Measurements from ENCODE around the gene DUOX2.
"Not testable (repeated sequence)": the region's sequence is repeated elsewhere in the genome, so short reads cannot be mapped to it uniquely, and the experiment has no call there.

Gene DUOX2

GRCh38 chr15:45136378-45136764 lies 22.4 kb upstream of the DUOX2 start:
- Histone ChIP-seq H3K4me1 (ENCODE audit: control insufficient read depth, insufficient read depth, low read length) (no peaks in the 10 kb centered on the region), H3K4me3 (ENCODE audit: low read depth, low read length) (peak overlapping the region; percentile 39), H3K36me3 (ENCODE audit: control insufficient read depth, insufficient read depth, low read length) (no peaks in the 10 kb centered on the region), H3K9me3 (ENCODE audit: control insufficient read depth, insufficient read depth, low read length) (no peaks in the 10 kb centered on the region), H3K9ac (ENCODE audit: low read depth, low read length) (no peak overlapping the region), H3K27me3 (ENCODE audit: control insufficient read depth, insufficient read depth, low read length) (peaks cover 52% of the 10 kb centered on the region)

DNA sequence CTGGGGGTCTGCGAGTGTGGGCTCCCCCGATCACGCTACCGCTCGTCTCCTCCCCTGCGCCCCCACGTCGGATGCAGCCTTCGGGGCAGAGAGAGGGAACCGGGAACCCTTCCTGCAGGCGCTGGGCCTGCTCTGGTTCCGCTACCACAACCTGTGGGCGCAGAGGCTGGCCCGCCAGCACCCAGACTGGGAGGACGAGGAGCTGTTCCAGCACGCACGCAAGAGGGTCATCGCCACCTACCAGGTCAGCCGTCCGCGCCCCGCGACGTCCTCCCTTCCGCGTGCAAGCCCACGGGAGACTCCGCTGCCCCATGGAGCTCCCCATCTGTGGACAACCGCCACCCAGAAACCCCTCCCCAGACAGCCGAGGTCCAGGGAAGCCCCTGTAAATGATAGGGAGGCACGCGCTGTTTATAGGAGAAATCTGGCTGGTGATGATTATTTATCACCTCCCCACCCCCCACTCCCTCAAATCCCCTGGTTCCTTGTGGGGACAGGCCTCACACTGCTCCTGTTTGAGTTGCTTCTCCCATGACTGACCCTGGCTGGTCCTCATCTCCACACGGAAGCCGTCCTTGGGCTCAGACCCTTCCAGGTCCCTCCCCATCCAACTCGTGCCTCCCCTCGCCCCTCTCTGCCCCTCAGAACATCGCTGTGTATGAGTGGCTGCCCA lies 21.9 kb upstream of the DUOX2 start:
- H3K27me3 ChIP-seq (ENCODE audit: control insufficient read depth, insufficient read depth, low read length), result peaks cover 57% of the 10 kb centered on the region
- peak overlapping the region; percentile 39 for H3K4me3 ChIP-seq (ENCODE audit: low read depth, low read length)
- H3K36me3 ChIP-seq (ENCODE audit: control insufficient read depth, insufficient read depth, low read length); H3K4me1 ChIP-seq (ENCODE audit: control insufficient read depth, insufficient read depth, low read length); H3K9ac ChIP-seq (ENCODE audit: low read depth, low read length); H3K9me3 ChIP-seq (ENCODE audit: control insufficient read depth, insufficient read depth, low read length): not testable (repeated sequence)

- Histone ChIP-seq H3K4me1 (ENCODE audit: control insufficient read depth, insufficient read depth, low read length) (no peaks in the 10 kb centered on the region), H3K9ac (ENCODE audit: low read depth, low read length) (no peak overlapping the region), H3K9me3 (ENCODE audit: control insufficient read depth, insufficient read depth, low read length) (no peaks in the 10 kb centered on the region), H3K4me3 (ENCODE audit: low read depth, low read length) (peak overlapping the region; percentile 52), H3K27me3 (ENCODE audit: control insufficient read depth, insufficient read depth, low read length) (peaks cover 66% of the 10 kb centered on the region), H3K36me3 (ENCODE audit: control insufficient read depth, insufficient read depth, low read length) (no peaks in the 10 kb centered on the region)
Observed at GRCh38 chr15:45134682-45135604, 21.0 kb upstream of the DUOX2 start.

- no peak overlapping the region for H3K9ac ChIP-seq (ENCODE audit: low read depth, low read length)
- peaks cover 74% of the 10 kb centered on the region for H3K27me3 ChIP-seq (ENCODE audit: control insufficient read depth, insufficient read depth, low read length)
- H3K9me3 ChIP-seq (ENCODE audit: control insufficient read depth, insufficient read depth, low read length), result no peaks in the 10 kb centered on the region
- H3K4me1 ChIP-seq (ENCODE audit: control insufficient read depth, insufficient read depth, low read length), result no peaks in the 10 kb centered on the region
- no peak overlapping the region for H3K4me3 ChIP-seq (ENCODE audit: low read depth, low read length)
- no peaks in the 10 kb centered on the region for H3K36me3 ChIP-seq (ENCODE audit: control insufficient read depth, insufficient read depth, low read length)
Observed at GRCh38 chr15:45134046-45134445, 20.1 kb upstream of the DUOX2 start.

DNA sequence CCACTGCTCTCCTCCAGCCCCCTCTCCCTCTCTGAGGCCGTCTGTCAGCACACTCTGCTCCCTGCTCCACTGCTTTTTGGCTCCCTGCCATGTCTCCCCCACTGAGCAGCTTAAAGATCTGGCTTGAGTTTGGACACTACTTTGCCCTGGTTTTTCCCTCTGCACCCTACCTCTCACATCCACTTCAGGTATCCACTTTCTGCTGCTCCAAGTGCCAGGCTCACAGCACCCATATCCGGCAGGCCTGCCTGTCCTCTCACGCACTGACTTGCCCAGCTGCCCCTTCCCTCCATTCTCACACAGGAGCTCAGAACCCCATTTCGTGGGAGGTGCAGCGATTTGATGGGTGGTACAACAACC lies 19.6 kb upstream of the DUOX2 start:
- Histone ChIP-seq H3K36me3 (ENCODE audit: control insufficient read depth, insufficient read depth, low read length) (no peaks in the 10 kb centered on the region), H3K4me3 (ENCODE audit: low read depth, low read length) (no peak overlapping the region), H3K9me3 (ENCODE audit: control insufficient read depth, insufficient read depth, low read length) (no peaks in the 10 kb centered on the region), H3K9ac (ENCODE audit: low read depth, low read length) (no peak overlapping the region), H3K4me1 (ENCODE audit: control insufficient read depth, insufficient read depth, low read length) (no peaks in the 10 kb centered on the region), H3K27me3 (ENCODE audit: control insufficient read depth, insufficient read depth, low read length) (peaks cover 79% of the 10 kb centered on the region)

DNA sequence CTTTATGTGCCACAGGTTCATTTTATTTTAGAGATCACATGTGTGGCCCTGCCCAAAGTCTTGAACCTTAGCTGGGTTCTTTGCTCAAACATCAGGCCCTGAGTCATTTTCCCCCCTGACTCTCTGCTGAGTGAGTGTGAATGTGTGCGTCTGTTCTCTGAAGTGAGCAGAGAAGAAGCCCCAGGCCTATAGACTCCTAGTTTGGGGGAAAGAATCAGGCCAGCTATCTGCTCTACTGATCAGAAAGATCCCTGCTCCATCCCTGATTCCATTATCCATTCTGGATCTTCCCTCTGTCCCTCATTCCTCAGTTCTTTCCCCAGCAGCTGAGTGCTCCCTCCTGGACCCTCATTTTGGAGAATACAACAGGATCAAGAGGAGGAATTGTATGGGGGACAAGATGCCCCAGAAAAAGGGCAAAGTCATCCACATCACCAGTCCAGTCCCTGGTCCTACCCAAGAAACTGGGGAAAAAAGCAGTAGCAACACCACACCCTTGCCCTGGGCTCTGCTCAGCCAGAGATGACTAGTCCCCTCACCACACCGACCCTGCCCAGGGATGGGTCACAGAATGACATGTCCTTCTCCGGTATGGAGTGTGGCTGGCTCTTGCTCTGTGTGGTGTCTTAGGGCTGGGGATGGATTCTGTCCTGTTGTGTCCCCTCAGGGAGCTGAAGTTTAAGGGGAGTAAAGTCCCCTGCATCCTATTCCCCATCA lies 19.0 kb upstream of the DUOX2 start:
- Histone ChIP-seq H3K4me1 (ENCODE audit: control insufficient read depth, insufficient read depth, low read length) (no peaks in the 10 kb centered on the region), H3K9ac (ENCODE audit: low read depth, low read length) (no peak overlapping the region), H3K9me3 (ENCODE audit: control insufficient read depth, insufficient read depth, low read length) (no peaks in the 10 kb centered on the region), H3K27me3 (ENCODE audit: control insufficient read depth, insufficient read depth, low read length) (peaks cover 83% of the 10 kb centered on the region), H3K4me3 (ENCODE audit: low read depth, low read length) (no peak overlapping the region), H3K36me3 (ENCODE audit: control insufficient read depth, insufficient read depth, low read length) (no peaks in the 10 kb centered on the region)

DNA sequence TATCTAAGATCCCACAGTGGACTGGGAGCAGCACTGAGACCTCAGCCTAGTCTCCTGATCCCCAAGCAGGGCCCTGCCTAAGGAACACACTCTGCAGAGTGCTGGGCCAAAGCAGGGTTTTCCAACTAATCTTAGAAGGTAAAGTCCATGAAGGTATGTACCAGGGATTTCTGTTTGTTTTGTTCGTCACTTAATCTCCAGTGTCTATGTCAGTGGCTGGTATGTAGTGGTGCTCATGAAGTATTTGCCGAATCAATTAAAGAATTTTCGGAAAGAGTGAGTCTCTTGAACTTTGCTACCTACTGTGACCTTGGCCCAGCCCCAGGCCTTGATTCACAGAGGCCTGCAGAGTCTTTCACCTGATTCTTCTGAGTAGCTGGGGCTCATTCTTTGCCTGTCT lies 17.5 kb upstream of the DUOX2 start:
- Histone ChIP-seq H3K36me3 (ENCODE audit: control insufficient read depth, insufficient read depth, low read length) (no peaks in the 10 kb centered on the region), H3K9ac (ENCODE audit: low read depth, low read length) (no peak overlapping the region), H3K4me1 (ENCODE audit: control insufficient read depth, insufficient read depth, low read length) (no peaks in the 10 kb centered on the region), H3K4me3 (ENCODE audit: low read depth, low read length) (no peak overlapping the region), H3K27me3 (ENCODE audit: control insufficient read depth, insufficient read depth, low read length) (peaks cover 92% of the 10 kb centered on the region), H3K9me3 (ENCODE audit: control insufficient read depth, insufficient read depth, low read length) (no peaks in the 10 kb centered on the region)

- Histone ChIP-seq H3K27me3 (ENCODE audit: control insufficient read depth, insufficient read depth, low read length) (peaks cover 95% of the 10 kb centered on the region), H3K9me3 (ENCODE audit: control insufficient read depth, insufficient read depth, low read length) (no peaks in the 10 kb centered on the region), H3K36me3 (ENCODE audit: control insufficient read depth, insufficient read depth, low read length) (no peaks in the 10 kb centered on the region), H3K4me3 (ENCODE audit: low read depth, low read length) (peak overlapping the region; percentile 71), H3K9ac (ENCODE audit: low read depth, low read length) (no peak overlapping the region), H3K4me1 (ENCODE audit: control insufficient read depth, insufficient read depth, low read length) (no peaks in the 10 kb centered on the region)
Observed at GRCh38 chr15:45130291-45131000, 16.5 kb upstream of the DUOX2 start.

DNA sequence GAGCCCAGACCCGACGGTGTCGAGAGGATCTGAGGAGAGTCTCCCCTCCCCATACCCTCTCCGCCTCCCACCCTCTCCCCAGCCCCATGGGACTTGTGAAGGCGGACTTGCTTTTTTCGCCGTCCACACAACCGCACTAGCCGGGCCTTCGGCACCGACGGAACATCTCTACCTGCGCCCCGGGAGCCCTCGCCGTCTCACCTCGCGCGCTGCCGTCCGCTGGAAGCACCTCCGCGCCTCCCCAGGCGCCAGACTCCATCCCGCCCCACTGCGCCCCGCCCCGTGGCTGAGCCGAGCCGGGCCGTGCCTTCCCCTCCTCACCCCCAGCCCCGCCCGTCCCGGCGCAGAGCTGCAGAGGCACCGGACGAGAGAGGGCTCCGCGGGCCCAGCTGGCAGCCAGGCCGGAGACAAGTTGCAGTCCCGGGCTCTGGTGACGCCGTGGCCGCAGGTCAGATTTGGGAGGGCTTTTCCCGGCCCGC lies 15.7 kb upstream of the DUOX2 start, which contains the start of the genes DUOX1 and DUOXA1:
TSS of gene DUOX1 (plus strand) at position 344 of the 479 bp plus-strand sequence. CDS start 1,973 bp downstream, outside the sequence.
TSS of gene DUOXA1 (minus strand) at position 229 of the 479 bp plus-strand sequence. CDS start 6,865 bp downstream, outside the sequence.
- H3K4me3 ChIP-seq (ENCODE audit: low read depth, low read length), result peak within 1 kb of the TSS; percentile 71
- no peak within 1 kb of the TSS for H3K9ac ChIP-seq (ENCODE audit: low read depth, low read length)
- no peaks in the 10 kb centered on the region for H3K4me1 ChIP-seq (ENCODE audit: control insufficient read depth, insufficient read depth, low read length)

GRCh38 chr15:45128971-45129639 lies 15.1 kb upstream of the DUOX2 start:
- no peaks in the 10 kb centered on the region for H3K4me1 ChIP-seq (ENCODE audit: control insufficient read depth, insufficient read depth, low read length)

More for the DNA sequence above, 15.7 kb upstream of the DUOX2 start, which contains the start of the genes DUOX1 and DUOXA1:
- Histone ChIP-seq H3K27me3 (ENCODE audit: control insufficient read depth, insufficient read depth, low read length) (peaks cover 99% of the 10 kb centered on the region), H3K36me3 (ENCODE audit: control insufficient read depth, insufficient read depth, low read length) (no peaks in the 10 kb centered on the region), H3K9me3 (ENCODE audit: control insufficient read depth, insufficient read depth, low read length) (no peaks in the 10 kb centered on the region)

More at GRCh38 chr15:45128971-45129639, 15.1 kb upstream of the DUOX2 start:
- Histone ChIP-seq H3K9me3 (ENCODE audit: control insufficient read depth, insufficient read depth, low read length) (no peaks in the 10 kb centered on the region), H3K27me3 (ENCODE audit: control insufficient read depth, insufficient read depth, low read length) (peaks cover 98% of the 10 kb centered on the region), H3K36me3 (ENCODE audit: control insufficient read depth, insufficient read depth, low read length) (no peaks in the 10 kb centered on the region), H3K9ac (ENCODE audit: low read depth, low read length) (no peak overlapping the region), H3K4me3 (ENCODE audit: low read depth, low read length) (peak overlapping the region; percentile 71)

Measured in iPS-15b (cell line).